OCI-LY1 (cell line): ENCODE measurements around the gene EPHA5.

Source experiments
- EZH2 ChIP-seq: fragments of 200-600 bp; sonication (generic), shearing (Covaris generic); IDR thresholded peaks from 2 replicates; pipeline ENCODE4 v1.8.0; 2017; ENCODE audit warnings: borderline replicate concordance, mixed run types, mild to moderate bottlenecking, antibody characterized with exemption, low read length, moderate library complexity, mixed read lengths
- TF ChIP-seq, protein P1 (sequence below): fragments of 200-600 bp; sonication (generic), shearing (Covaris generic); IDR thresholded peaks from 2 replicates; pipeline ENCODE4 v1.5.1; 2017; ENCODE audit warnings: mild to moderate bottlenecking, antibody characterized with exemption, low read length, moderate library complexity, mixed read lengths

GRCh38 chr4:65653740-65654361, 16.4 kb downstream of the EPHA5 start:
- TF ChIP-seq EZH2 = no peak
- TF ChIP-seq, protein P1, sequence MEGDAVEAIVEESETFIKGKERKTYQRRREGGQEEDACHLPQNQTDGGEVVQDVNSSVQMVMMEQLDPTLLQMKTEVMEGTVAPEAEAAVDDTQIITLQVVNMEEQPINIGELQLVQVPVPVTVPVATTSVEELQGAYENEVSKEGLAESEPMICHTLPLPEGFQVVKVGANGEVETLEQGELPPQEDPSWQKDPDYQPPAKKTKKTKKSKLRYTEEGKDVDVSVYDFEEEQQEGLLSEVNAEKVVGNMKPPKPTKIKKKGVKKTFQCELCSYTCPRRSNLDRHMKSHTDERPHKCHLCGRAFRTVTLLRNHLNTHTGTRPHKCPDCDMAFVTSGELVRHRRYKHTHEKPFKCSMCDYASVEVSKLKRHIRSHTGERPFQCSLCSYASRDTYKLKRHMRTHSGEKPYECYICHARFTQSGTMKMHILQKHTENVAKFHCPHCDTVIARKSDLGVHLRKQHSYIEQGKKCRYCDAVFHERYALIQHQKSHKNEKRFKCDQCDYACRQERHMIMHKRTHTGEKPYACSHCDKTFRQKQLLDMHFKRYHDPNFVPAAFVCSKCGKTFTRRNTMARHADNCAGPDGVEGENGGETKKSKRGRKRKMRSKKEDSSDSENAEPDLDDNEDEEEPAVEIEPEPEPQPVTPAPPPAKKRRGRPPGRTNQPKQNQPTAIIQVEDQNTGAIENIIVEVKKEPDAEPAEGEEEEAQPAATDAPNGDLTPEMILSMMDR = no peak
